IMR-90 (cell line): ENCODE measurements around the gene GORASP1. TPM values are rescaled to one million over a fixed set of nuclear protein-coding genes. Genes with fewer than 3 reads are reported as not detected.

ENCODE experiments used
- ATAC-seq: fragments of 200-7000 bp; cut with Tn5 transposase; 2 replicates; pipeline ENCODE4 v1.9.1; 2020; ENCODE audit warnings: low read depth, mild to moderate bottlenecking, moderate library complexity
- BruUV-seq: library from RNA; stranded (reverse); fragments of 400-500 nt; replicated peaks from 2 replicates; lab custom pipeline; 2021; lab: Mats Ljungman, UMichigan
- CTCF ChIA-PET: fragments of 300-600 bp; formaldehyde crosslinking; extraction: SDS; loops from one replicate; lab custom pipeline; 2021; ENCODE audit warnings: antibody characterized with exemption; lab: Yijun Ruan, JAX
- POLR2A ChIA-PET: fragments of 300-600 bp; sonication (Branson Sonifier 250); formaldehyde crosslinking; loops from one replicate; lab custom pipeline; 2022; ENCODE audit warnings: antibody characterized with exemption; ENCODE audit not compliant: unreplicated experiment; lab: Charles Lee
- DNase-seq: peaks from one replicate; pipeline ENCODE4 v3.0.0; 2013
- H2AFZ ChIP-seq: replicated peaks from 2 replicates; pipeline ENCODE3; 2013; ENCODE audit warnings: low read length, mild to moderate bottlenecking; ENCODE audit not compliant: poor library complexity
- H2AK5ac ChIP-seq: 2 replicates; pipeline ENCODE4 v1.6.1; 2013; ENCODE audit warnings: low read depth, low read length, inconsistent platforms
- H2AK9ac ChIP-seq: replicated peaks from 2 replicates; pipeline ENCODE3; 2013; ENCODE audit warnings: mild to moderate bottlenecking, low read depth, low read length, moderate library complexity; ENCODE audit not compliant: poor library complexity
- H2BK120ac ChIP-seq: 2 replicates; pipeline ENCODE4 v1.6.1; 2013; ENCODE audit warnings: low read depth, low read length, inconsistent platforms
- H2BK15ac ChIP-seq: 3 replicates; pipeline ENCODE4 v1.6.1; 2013; ENCODE audit warnings: low read depth, low read length, inconsistent platforms
- H2BK20ac ChIP-seq: 2 replicates; pipeline ENCODE4 v1.6.1; 2013; ENCODE audit warnings: low read depth, mild to moderate bottlenecking, inconsistent platforms, low read length, moderate library complexity
- H2BK5ac ChIP-seq: 2 replicates; pipeline ENCODE4 v1.6.1; 2013; ENCODE audit warnings: mild to moderate bottlenecking, low read depth, low read length, inconsistent platforms; ENCODE audit not compliant: poor library complexity, severe bottlenecking
- H3K14ac ChIP-seq: replicated peaks from 2 replicates; pipeline ENCODE4 v1.6.1; 2013; ENCODE audit warnings: low read depth, low read length, inconsistent platforms
- H3K18ac ChIP-seq: 2 replicates; pipeline ENCODE4 v1.6.1; 2013; ENCODE audit warnings: low read depth, low read length, control low read depth
- H3K23ac ChIP-seq: 2 replicates; pipeline ENCODE4 v1.6.1; 2013; ENCODE audit warnings: low read depth, low read length, inconsistent platforms
- H3K27ac ChIP-seq: 2 replicates; pipeline ENCODE4 v1.5.1; 2013; ENCODE audit warnings: mild to moderate bottlenecking, control low read depth, low read length; ENCODE audit not compliant: insufficient read depth
- H3K27me3 ChIP-seq: 2 replicates; pipeline ENCODE4 v1.6.1; 2013; ENCODE audit warnings: low read length; ENCODE audit not compliant: control insufficient read depth, insufficient read depth
- H3K36me3 ChIP-seq: 2 replicates; pipeline ENCODE4 v1.6.1; 2013; ENCODE audit warnings: low read length, mixed read lengths; ENCODE audit not compliant: control insufficient read depth, insufficient read depth
- H3K4ac ChIP-seq: 2 replicates; pipeline ENCODE4 v1.6.1; 2013; ENCODE audit warnings: low read depth, low read length, inconsistent platforms
- H3K4me1 ChIP-seq: 2 replicates; pipeline ENCODE4 v1.6.1; 2013; ENCODE audit warnings: low read length, mixed read lengths; ENCODE audit not compliant: control insufficient read depth, insufficient read depth
- H3K4me2 ChIP-seq: 2 replicates; pipeline ENCODE4 v1.6.1; 2013; ENCODE audit warnings: low read depth, mild to moderate bottlenecking, control low read depth, low read length, moderate library complexity
- H3K4me3 ChIP-seq: 2 replicates; pipeline ENCODE4 v1.5.1; 2013; ENCODE audit warnings: low read depth, mild to moderate bottlenecking, control low read depth, low read length, moderate library complexity; ENCODE audit not compliant: insufficient read depth
- H3K56ac ChIP-seq: 2 replicates; pipeline ENCODE4 v1.6.1; 2013; ENCODE audit warnings: low read length, inconsistent platforms; ENCODE audit not compliant: insufficient read depth; ENCODE audit errors: extremely low read depth
- H3K79me1 ChIP-seq, 2 experiments: 2 replicates each; pipeline ENCODE4 v1.6.1; 2013; ENCODE audit warnings: low read length in 2 of 2, inconsistent platforms in 1 of 2, low read depth in 1 of 2
- H3K9ac ChIP-seq: 2 replicates; pipeline ENCODE4 v1.6.1; 2013; ENCODE audit warnings: low read depth, low read length, control low read depth
- H3K9me1 ChIP-seq: 2 replicates; pipeline ENCODE4 v1.6.1; 2013; ENCODE audit warnings: low read length, inconsistent platforms; ENCODE audit not compliant: insufficient read depth
- H3K9me3 ChIP-seq: 2 replicates; pipeline ENCODE4 v1.6.1; 2013; ENCODE audit warnings: low read length; ENCODE audit not compliant: control insufficient read depth, insufficient read depth
- H4K20me1 ChIP-seq: 2 replicates; pipeline ENCODE4 v1.6.1; 2013; ENCODE audit warnings: low read length, inconsistent platforms; ENCODE audit not compliant: insufficient read depth
- H4K5ac ChIP-seq: 2 replicates; pipeline ENCODE4 v1.6.1; 2013; ENCODE audit warnings: mild to moderate bottlenecking, low read depth, low read length, control low read depth
- H4K8ac ChIP-seq, 2 experiments: 2 replicates each; pipeline ENCODE4 v1.6.1; 2013; ENCODE audit warnings: low read depth in 2 of 2, low read length in 2 of 2, control low read depth in 1 of 2, inconsistent platforms in 1 of 2
- H4K91ac ChIP-seq: 2 replicates; pipeline ENCODE4 v1.6.1; 2013; ENCODE audit warnings: low read depth, low read length, inconsistent platforms; ENCODE audit not compliant: insufficient read depth
- BHLHE40 ChIP-seq: fragments of 150-350 bp; IDR thresholded peaks from 2 replicates; pipeline ENCODE4 v1.6.1; 2016; ENCODE audit warnings: mild to moderate bottlenecking, low read depth, low read length
- CEBPB ChIP-seq: IDR thresholded peaks from 2 replicates; pipeline ENCODE4 v1.6.1; 2012; ENCODE audit warnings: low read depth, low read length, improper control_type of control experiment
- CHD1 ChIP-seq: IDR thresholded peaks from 2 replicates; pipeline ENCODE4 v1.6.1; 2012; ENCODE audit warnings: low read depth, low read length, improper control_type of control experiment
- CTCF ChIP-seq: conservative IDR thresholded peaks from 2 replicates; pipeline ENCODE4 v1.5.1; 2012; ENCODE audit warnings: mild to moderate bottlenecking, low read depth, low read length, improper control_type of control experiment
- ELK1 ChIP-seq: fragments of 150-350 bp; IDR thresholded peaks from 2 replicates; pipeline ENCODE4 v1.6.1; 2016; ENCODE audit warnings: low read depth, mild to moderate bottlenecking, low read length, moderate library complexity, borderline replicate concordance
- FOS ChIP-seq: fragments of 150-350 bp; IDR thresholded peaks from 2 replicates; pipeline ENCODE4 v1.6.1; 2016; ENCODE audit warnings: low read depth, low read length
- MAFK ChIP-seq: IDR thresholded peaks from 2 replicates; pipeline ENCODE4 v1.6.1; 2012; ENCODE audit warnings: low read depth, low read length, improper control_type of control experiment
- MAZ ChIP-seq: IDR thresholded peaks from 2 replicates; pipeline ENCODE4 v1.6.1; 2012; ENCODE audit warnings: low read depth, mild to moderate bottlenecking, low read length, improper control_type of control experiment, moderate library complexity, borderline replicate concordance
- MXI1 ChIP-seq: IDR thresholded peaks from 2 replicates; pipeline ENCODE4 v1.6.1; 2012; ENCODE audit warnings: low read depth, mild to moderate bottlenecking, low read length, moderate library complexity, borderline replicate concordance
- NFE2L2 ChIP-seq: fragments of 150-350 bp; IDR thresholded peaks from 2 replicates; pipeline ENCODE4 v1.6.1; 2016; ENCODE audit warnings: low read depth, mild to moderate bottlenecking, low read length
- RAD21 ChIP-seq: IDR thresholded peaks from 2 replicates; pipeline ENCODE4 v1.6.1; 2012; ENCODE audit warnings: low read length, improper control_type of control experiment
- RCOR1 ChIP-seq: IDR thresholded peaks from 2 replicates; pipeline ENCODE4 v1.6.1; 2012; ENCODE audit warnings: mild to moderate bottlenecking, low read length, improper control_type of control experiment; ENCODE audit not compliant: insufficient replicate concordance
- RFX5 ChIP-seq: IDR thresholded peaks from 2 replicates; pipeline ENCODE4 v1.8.0; 2012; ENCODE audit warnings: low read depth, mild to moderate bottlenecking, low read length, moderate library complexity
- SMC3 ChIP-seq: fragments of 150-350 bp; IDR thresholded peaks from 2 replicates; pipeline ENCODE4 v1.6.1; 2016; ENCODE audit warnings: low read depth, mild to moderate bottlenecking, antibody characterized with exemption, low read length, moderate library complexity
- USF2 ChIP-seq: fragments of 150-350 bp; IDR thresholded peaks from 2 replicates; pipeline ENCODE4 v1.6.1; 2017; ENCODE audit warnings: mild to moderate bottlenecking, antibody characterized with exemption, low read length, low read depth
- WGBS, 2 experiments: methylation state at CpG; one replicate each; pipeline versions ENCODE4 v1.1.5 to v1.1.7; 2013; ENCODE audit warnings: missing lambda C conversion rate in 2 of 2; ENCODE audit not compliant: insufficient read length in 1 of 2; ENCODE audit errors: extremely low coverage in 2 of 2; 5-methylcytosine and 5-hydroxymethylcytosine counted together
- dilution Hi-C: fragments of 300-500 bp; cut with HindIII; formaldehyde crosslinking; loops from one replicate; pipeline ENCODE4 v1.14.3; 2018; ENCODE audit warnings: low sequenced_read_pairs; ENCODE audit not compliant: unreplicated experiment
- in situ Hi-C: fragments of 300-500 bp; cut with MboI; formaldehyde crosslinking; loops from 3 replicates; pipeline ENCODE4 v1.14.3; 2019; ENCODE audit warnings: low sequenced_read_pairs, inconsistent platforms, mixed read lengths
- intact Hi-C: fragments of 100-400 bp; cut with micrococcal nuclease; formaldehyde crosslinking; loops from 2 replicates; pipeline ENCODE4 v1.10.0; 2022
- polyA plus RNA-seq, 3 experiments: library from polyadenylated mRNA; depleted of rRNA; stranded (reverse); fragments of >200 nt; gene quantifications; 2 replicates each; pipeline ENCODE4 v1.2.3, GENCODE V29; 2012; ENCODE audit warnings: low replicate concordance in 1 of 3
- total RNA-seq: library from RNA; depleted of rRNA; stranded (reverse); fragments of >200 nt; gene quantifications from 2 replicates; pipeline ENCODE4 v1.2.3, GENCODE V29; 2012

Gene GORASP1
- total and polyA plus RNA-seq, 2 of the 4 experiments (the other 2 are of a cell fraction): 35.0 to 56.6 TPM

- no peak overlapping the region for H3K9ac ChIP-seq
Observed at GRCh38 chr3:39118079-39118478, 10.7 kb upstream of the GORASP1 start.

More at GRCh38 chr3:39118079-39118478, 10.7 kb upstream of the GORASP1 start:
- no peak for DNase-seq
- Histone ChIP-seq H3K18ac (no peak overlapping the region), H3K23ac (no peak overlapping the region), H3K4ac (no peak overlapping the region), H3K9me3 (no peaks in the 10 kb centered on the region), H2BK120ac (no peak overlapping the region), H2BK20ac (no peak overlapping the region), H3K27me3 (no peaks in the 10 kb centered on the region), H2BK5ac (no peak overlapping the region), H2AK9ac (no peak overlapping the region), H4K5ac (no peak overlapping the region), H3K9me1 (no peaks in the 10 kb centered on the region), H4K91ac (no peak overlapping the region), H3K27ac (no peak overlapping the region), H2AFZ (no peak overlapping the region), H3K79me1 (no peaks in the 10 kb centered on the region), H3K14ac (no peak overlapping the region), H3K56ac (no peak overlapping the region), H3K36me3 (no peaks in the 10 kb centered on the region; the same call in 1 of the 2 replicates), H4K8ac (no peak overlapping the region), H3K4me1 (no peaks in the 10 kb centered on the region), H3K4me3 (no peak overlapping the region), H4K20me1 (no peaks in the 10 kb centered on the region), H2BK15ac (no peak overlapping the region), H3K4me2 (no peak overlapping the region), H2AK5ac (no peak overlapping the region)
- BruUV-seq: no TSS peak
- TF ChIP-seq BHLHE40 (no peak), FOS (no peak), CTCF (no peak), CEBPB (no peak), MAFK (no peak), RCOR1 (no peak), CHD1 (no peak), USF2 (no peak), NFE2L2 (no peak), SMC3 (no peak), ELK1 (no peak), MXI1 (no peak), RFX5 (no peak), RAD21 (no peak), MAZ (no peak)
- CTCF ChIA-PET: interaction anchor here (1.3 kb wide), 1 partner anchor 171 kb away, joined by 4 read pairs; no protein-coding TSS in a partner anchor
- dilution Hi-C loops (no loop called here), intact Hi-C loops (no loop called here), in situ Hi-C loops (no loop called here)
- 60% methylated on average over 1 of the region's 3 CpGs; no CpG with 5 or more reads in 1 of the 2 experiments for WGBS, 2 experiments
- POLR2A ChIA-PET: interaction anchor here (0.8 kb wide), 1 partner anchor 16 kb away, joined by 3 read pairs; no protein-coding TSS in a partner anchor
- ATAC-seq: no peak
